SHP77 treated with DMSO at 0.1 percent for 48 hours (cell line): ENCODE data around the gene PLA2G2F.

Experiments used
- DNase-seq: peaks from one replicate; lab custom pipeline; 2025; lab: John Stamatoyannopoulos, UW

The PLA2G2F gene

DNA sequence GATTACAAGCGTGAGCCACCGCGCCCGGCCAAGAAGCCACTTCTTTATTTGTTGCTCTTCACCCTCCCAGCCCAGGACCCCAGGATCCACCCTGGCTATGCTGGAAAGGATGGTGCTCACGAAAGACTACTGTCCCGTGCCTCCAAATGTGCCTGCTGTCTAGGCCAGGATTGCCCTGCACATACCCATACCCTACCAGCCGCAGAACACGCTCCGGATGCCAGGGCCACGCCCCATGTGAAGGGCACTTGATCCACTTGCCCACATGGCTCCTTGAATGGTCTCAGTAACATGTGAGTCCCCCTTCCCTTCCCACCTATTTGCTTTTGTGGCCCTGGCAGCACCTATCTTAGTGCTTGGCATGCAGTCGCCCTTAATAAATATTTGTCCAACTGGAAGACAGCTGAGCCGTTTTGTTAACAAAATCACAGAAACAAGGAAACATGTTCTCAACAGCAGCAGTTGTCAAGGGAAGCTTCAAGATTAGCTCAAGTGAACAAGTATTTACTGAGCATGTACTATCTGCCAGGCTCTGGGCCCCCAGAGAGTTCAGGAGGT, 33.0 kb downstream of the PLA2G2F start:
- no peak for DNase-seq

DNA sequence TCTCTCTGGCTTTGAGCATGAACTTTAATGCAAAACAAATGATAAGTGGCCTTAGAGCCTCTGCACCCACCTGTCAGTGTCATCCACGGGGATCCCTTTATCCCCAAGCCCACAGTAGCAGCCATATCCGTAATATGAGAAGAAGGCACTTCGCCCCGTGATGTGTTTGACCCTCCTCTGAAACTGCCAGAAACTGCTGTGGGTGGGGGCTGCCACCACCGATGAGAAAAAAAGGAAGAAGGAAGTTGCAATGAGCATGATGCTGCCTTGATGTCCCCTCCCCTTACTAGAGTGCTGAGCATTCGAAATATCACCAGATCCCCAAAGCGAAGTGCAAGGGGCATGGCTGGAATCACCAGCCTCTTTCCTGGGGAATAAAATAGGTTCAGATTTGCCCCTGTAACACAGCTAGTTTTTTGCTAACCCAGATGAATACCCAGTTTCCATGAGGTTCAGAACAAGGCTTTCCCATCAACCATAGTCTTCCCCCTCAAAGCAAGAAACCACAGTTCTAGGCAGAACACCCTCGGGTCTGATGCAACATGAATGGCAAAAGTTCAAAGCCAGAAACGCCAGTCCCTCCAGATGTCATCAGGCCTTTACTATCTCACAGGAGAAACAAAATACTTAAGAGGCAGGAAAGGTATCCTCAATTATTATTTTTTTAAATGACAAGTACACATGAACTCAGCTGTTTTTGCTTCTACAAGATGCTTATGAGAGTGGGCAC, 36.0 kb downstream of the PLA2G2F start:
- DNase-seq: no peak

DNA sequence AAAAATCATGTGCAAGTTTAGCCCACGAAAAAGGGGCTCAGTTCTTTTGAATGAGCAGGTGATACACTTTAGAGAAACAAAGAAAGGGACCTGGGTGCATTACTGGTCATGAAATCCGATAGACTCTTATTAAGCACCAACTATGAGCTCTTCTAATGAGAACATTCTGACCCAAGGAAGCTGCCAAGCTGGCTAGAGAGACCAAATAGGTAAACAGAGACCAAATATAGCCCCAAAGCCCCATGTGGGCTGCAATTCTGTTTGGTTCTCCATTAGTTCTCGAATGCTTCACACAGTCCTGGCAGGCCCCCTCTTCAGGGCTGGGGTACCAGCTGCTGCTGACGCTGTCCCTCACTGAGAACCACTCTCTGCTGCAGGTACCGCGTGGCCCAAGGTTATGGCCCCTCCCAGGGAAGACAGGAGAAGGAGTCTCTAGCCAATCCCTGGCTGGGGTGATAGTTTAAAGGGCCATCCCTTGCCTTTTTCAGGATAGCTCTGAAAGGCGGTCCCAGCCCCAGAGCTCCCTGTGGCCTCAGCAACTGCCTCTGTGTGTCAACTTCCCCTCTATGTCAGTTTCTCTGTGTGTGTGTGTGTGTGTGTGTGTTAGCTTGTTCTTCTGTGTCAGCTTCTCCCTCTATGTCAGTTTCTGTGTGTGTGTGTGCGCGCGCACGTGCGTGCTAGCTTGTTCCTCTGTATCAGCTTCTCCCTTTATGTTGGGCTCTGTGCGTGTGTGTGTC, 39.7 kb downstream of the PLA2G2F start:
- no peak for DNase-seq

DNA sequence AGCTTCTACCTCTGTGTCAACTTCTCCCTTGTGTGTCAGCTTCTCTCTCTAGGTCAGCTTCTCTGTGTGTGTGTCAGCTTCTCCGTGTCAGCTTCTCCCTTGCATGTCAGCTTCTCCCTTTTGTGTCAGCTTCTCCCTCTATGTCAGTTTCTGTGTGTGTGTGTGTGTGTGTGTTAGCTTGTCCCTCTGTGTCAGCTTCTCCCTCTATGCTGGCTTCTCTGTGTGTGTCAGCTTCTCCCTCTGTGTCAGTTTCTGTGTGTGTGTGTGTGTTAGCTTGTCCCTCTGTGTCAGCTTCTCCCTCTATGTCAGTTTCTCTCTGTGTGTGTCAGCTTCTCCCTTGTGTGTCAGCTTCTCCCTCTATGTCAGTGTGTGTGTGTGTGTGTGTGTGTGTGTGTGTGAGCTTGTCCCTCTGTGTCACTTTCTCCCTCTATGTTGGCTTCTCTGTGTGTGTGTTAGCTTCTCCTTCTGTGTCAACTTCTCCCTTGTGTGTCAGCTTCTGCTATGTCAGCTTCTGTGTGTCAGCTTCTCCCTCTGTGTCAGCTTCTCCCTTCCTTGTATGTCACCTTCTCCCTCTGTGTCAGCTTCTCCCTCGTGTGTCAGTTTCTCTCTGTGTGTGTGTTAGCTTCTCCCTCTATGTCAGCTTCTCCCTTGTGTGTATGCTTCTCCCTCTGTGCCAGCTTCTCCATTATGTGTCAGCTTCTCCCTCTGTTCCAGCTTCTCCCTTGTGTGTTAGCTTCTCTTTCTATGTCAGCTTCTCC, 40.4 kb downstream of the PLA2G2F start:
- DNase-seq: no peak

DNA sequence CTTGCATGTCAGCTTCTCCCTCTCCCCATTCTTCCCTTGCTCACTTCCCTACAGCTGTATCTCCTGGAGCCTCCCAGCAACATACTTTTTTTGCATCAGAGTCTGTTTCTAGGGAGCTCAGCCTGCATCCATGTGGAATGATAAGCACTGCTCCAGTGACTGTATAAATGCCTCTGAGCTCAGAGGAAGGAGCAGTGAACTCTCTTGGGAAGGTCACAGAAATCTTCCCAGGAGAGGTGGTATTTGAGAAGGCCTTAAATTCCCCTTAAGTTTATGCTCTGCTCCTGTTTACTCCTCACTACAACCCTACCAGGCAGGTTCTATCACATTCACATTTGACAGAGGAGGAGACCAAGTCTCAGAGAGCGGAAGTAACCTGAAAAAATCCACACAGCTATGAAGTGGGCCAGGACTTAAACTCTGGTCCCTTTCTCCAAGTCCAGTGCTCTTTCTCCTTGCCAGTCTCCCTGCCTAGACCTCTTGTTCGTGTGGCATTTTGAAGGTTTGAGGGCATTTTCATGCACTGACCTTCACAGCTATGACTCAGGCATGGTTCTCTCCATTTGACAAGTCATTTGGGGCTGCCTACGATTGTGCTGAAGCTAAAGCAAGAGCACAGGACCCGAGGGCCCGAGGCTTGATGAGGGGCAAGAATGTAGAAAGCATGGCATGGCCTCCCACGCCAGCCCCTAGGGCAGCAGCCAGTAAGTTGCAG, 41.2 kb downstream of the PLA2G2F start:
- no peak for DNase-seq

DNA sequence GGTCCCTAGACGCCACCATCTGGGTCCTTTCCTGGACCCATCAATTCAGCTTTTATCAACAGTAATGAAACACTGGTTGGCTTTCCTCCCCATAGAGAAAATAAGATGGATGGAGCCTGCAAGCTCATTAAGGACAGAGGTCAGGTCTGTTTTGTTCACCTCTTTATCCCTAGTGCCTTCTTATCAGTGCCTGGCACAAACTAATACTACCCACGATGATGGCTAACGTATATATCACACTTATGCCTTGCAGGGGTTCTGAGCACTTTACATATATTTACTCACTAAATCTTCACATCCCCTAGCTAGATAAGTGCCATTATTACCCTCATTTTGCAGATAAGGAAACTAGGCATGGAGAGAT, 41.7 kb downstream of the PLA2G2F start:
- DNase-seq: no peak

DNA sequence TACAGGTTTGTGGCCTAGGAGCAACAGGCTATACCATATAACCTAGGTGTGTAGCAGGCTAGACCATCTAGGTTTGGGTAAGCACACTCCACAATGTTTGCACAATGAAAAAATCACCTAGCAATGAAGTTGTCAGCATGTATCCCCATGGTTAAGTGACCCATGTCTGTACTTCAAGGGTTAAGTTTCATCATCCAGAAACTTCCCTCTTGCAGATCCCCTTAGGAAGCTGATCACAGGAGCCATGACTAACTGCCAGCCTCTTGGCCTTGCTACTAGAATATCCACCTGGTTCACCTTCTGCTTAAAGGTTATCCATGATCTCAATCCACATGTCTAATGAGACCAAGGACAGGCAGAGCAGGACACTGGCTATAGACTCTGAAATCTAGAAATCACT, 43.3 kb downstream of the PLA2G2F start:
- no peak for DNase-seq

DNA sequence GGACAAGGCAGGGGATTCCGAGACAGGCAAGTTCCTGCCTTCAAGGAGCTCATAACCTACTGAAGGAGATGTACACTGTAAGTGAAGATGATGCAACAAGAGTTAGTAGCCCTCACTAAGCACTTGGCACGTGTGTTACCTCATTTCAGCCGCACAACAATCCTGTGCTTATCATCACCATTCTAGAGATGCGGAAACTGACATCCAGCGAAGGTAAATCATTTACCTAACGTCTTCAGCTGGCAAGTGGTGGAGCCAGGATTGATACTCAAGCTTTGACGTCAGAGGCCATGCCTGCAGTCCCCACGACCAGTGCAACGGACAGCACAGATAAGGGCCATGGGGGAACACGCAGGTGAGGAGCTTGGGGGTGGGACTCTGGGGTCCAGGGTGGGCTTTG, 43.9 kb downstream of the PLA2G2F start:
- no peak for DNase-seq

DNA sequence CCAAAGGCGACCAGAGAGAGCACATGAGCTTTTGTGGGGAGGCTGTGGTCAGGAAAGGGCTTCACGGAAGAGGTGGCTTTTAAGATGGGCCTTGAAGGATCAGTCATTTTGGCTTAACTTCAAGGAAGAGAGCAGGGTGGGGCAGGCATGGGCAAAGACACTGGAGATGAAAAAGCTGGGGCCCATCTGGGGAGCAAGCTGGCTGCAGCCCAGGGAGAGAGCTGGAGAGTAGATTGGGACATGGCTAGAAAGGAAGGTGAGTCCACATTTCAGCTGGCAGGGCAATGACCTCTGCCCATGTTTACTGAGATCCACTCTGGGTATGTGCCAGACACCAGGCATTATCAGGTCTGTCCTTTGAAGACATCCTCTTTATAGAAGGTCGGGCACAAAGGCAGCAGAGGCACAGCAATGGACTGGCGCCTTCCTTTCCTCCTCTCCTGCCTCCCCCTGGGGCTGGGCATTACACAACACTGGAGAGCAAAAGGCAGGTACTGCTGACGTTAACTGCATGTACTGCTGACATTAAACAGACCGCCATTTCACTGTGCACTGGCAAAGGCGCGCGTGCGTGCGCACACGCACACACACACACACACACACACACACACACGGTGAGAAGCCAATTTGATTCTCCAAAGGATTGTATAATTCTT, 44.6 kb downstream of the PLA2G2F start:
- no peak for DNase-seq

DNA sequence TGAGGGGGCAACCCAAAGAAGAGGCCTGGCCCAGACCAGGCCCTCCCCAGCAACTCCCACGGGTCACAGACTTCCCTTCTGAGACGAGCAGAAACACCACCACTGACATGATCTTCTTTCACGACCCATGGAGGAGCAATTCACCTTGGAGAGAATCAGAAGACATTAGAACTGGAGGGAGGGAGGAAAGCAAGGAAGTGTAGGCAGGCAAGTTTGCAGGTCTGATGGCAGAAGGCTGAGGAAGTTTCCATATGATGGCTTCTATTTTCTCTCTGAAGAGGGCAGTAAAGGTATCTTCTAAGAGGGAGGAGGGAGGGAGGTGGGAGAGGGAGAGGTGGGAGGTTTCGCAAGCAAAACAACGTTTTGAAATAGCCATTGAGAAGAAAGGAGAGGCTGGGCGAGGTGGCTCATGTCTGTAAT, 45.4 kb downstream of the PLA2G2F start:
- DNase-seq: no peak

DNA sequence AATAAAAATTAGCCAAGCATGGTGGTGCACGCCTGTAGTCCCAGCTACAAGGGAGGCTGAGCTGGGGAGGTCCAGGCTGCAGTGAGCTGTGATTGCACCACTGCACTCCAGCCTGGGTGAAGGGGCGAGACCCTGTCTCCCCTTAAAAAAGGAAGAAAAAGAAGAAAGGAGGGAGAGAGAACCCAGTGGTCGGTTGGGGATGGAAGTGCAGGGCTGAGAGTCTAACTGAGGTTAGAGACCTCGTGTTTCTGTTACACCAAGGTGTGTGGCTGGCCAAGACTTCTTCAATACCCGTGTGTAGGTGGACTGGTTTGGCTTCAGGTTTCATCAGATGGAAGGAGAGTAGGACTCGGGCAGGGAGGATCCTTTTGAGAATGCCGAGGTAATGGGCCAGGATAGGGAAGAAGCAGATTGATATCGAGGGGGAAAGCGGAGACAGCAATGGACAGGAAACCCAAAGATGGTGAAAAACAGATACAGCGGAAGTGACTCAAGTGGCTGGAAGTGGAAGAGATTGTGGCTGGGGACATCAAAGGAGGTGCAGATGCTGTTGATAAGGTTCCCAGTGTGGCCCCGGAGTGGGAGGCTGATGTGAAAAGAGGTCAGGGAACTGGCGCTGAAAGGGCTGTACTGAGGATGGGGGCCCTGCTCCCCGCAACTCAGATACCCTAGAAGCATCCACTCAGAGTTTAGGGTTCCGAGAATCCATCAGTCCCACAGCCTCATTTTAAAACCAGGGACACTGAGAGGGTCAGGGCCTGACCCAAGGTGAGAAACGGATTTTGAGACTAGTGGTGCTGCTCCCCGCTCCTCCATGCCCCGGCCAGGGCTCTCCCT, 46.1 kb downstream of the PLA2G2F start:
- no peak for DNase-seq

DNA sequence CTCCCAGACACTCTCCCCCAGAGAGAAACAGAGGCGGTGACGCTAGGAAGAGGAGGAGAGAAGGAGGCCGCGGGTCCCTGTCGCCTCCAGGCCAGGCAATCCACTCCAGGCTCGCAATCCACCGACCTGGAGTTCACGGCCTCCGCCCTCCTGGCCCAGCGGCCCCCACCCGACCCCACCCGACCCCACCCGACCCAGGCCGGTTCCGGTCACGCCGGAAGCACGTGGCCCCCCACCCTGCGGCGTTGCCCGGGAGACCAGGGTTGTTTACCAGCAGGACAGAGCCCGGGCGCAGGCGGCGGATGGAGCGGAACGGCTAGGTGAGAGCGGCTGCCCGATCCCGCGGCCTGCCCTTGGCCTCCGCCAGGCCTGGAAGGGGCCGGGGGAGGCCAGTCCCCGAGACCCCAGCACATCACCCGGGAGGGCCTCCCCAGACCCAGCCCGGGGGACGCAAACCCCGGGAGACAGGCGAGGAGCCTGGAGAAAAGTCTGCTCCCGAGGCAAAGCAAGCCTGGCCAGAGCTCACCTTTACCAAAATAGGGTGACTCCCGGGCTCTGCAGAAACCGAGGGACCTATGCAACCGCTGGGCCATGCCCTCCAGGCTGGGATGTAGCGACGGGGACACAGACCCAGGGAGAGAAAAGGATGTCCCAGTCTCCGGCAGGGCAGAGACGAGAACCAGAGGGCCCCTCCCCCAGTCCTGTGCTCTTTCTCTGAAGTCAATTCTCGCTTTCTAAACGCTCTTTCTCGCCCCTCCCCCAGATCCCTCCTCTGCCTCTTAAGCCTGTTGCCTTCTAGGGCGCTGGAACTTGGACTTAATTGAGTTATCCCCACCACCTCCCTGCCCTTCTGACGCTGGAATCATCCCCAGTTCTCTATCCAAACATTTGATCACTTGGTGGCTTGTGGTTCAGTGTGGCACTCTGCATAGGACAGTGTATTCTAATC, 47.0 kb downstream of the PLA2G2F start, which contains the start of the genes PLA2G2C and UBXN10:
Gene PLA2G2C, minus strand, starts transcription at position 685 of the 949 bp plus-strand sequence. CDS start 9,155 bp downstream, outside the sequence.
Gene UBXN10, plus strand, starts transcription at position 263 of the 949 bp plus-strand sequence. CDS start 4,466 bp downstream, outside the sequence.
- DNase-seq: no peak

DNA sequence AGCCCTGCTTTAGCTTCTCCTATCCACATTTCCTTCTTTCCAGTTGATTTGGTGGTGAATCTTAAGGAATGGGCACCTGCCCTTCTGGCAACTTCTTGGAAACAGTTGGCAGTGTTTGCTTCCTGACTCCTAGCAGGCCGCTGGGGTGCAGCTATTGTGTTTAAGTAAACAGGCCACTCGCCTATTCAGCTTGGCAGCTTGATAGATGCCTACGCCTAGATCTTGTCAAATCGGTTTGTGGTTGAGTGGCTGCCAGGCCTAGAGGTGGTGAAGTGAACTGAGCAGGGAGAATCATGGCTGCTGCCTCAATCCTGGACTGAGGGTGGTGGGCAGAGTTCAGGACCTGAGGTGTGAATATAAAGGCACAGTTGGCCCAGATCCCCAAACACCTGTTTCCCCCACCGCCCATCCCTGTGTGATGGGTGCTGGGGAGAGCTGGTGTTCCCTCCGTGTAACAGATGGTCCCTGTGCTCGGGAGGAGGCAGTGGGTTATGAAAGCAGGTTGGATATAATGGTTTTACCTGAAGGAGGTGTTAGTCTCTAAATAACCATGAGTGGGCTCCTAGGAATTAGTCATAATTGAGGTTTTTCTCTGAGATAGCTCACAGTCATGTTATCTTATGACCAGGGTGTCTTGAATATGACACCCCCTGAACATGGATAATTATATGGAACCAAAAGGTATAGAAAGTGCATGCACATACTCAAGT, 48.1 kb downstream of the PLA2G2F start:
- DNase-seq: no peak

DNA sequence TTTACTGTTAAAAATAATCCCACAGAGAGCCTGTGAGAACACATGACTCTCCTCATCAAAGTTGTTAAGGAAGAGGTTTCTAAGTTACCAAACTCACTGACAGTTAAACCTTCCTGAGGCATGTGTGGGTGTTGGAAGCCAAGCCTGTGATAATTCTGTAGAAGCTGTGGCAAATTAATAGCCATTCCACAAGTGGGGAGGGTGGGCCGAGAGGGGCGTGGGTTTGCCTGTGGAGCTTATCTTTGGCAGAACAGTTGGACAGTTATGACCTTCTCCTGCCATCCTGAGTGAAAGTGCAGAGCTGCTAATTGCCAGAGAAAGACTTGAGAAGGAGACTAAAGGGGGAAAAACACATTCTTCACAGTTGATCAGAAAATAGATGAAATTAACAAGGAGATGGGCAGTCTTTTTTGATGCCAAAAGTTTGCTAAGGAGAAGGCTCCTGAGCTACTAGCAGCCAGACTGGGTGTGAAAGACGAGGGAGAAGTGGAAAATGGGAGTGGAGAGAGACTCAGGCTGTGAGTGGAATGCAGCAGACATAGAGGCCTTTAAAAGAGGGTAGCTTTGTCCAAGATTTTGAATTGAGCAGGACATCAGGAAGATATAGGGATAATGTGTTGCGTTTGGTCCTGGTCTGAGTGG, 48.8 kb downstream of the PLA2G2F start:
- no peak for DNase-seq

DNA sequence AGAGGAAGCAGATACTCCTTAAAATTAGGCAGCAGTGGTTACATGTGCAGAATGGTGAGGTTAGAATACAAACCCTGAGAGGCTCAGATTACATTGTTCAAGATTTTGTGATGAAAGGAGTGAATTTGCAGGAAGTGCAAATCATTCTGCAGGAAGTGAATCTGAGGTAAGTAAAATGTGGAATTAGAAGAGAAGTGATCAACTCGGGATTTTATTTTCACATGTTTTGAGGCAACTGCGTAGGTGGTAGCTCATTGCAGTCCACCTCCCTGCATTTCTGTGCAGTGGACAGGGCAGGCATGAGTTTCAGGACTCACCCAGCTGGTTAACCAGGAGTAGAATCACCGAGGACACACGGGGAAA, 49.3 kb downstream of the PLA2G2F start:
- DNase-seq: no peak

DNA sequence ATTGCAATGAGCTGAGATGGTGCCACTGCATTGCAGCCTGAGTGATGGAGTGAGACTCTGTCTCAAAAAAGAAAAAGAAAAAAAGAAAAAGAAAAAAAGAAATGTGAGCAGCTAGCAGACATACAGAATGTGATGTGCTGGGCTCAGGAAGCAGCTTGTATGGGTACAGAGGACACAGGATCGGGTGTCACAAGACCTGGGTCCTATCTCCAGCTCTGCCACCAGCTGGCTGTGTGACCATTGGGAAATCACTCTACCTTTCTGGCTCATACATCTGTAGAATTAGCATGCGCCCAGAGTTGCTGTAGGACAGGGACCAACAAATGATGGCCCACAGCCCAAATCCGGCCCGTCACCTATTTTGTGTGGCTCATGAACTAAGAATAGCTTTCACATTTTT, 50.5 kb downstream of the PLA2G2F start:
- no peak for DNase-seq

DNA sequence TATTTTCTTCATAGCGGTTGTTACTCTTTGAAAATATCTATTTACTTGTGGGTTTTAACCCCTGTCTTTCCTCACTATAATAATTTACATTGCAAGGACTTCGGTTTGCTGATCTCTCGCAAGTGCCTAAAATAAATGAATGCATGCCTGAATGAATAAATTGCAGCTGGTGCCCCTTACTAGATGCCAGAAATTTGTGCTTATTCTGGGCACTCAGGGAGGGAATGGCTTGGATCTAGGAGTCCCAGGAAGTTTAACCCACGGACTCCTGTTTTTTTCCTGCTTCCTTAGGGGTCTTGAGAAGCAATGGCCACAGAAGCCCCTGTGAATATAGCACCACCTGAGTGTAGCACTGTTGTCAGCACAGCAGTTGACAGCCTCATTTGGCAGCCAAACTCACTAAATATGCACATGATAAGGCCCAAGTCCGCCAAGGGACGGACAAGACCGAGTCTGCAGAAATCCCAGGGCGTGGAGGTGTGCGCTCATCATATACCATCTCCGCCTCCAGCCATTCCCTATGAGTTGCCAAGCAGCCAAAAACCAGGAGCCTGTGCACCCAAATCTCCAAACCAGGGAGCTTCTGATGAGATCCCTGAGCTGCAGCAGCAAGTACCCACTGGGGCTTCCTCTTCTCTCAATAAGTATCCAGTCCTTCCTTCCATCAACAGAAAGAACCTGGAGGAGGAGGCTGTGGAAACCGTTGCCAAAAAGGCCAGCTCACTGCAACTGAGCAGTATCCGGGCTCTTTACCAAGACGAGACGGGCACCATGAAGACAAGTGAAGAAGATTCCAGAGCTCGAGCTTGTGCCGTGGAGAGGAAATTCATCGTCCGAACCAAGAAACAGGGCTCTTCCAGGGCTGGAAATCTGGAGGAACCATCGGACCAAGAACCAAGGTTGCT, 51.4 kb downstream of the PLA2G2F start:
- no peak for DNase-seq
